CD4-positive, alpha-beta T cell (primary cell): Measurements from ENCODE around the gene NR3C1. TPM values are rescaled to one million over a fixed set of nuclear protein-coding genes. Genes with fewer than 3 reads are reported as not detected.

Experiments used
- ATAC-seq: fragments of 200-7000 bp; cut with Tn5 transposase; one replicate; pipeline ENCODE4 v1.10.0; 2022; ENCODE audit warnings: mild to moderate bottlenecking; ENCODE audit not compliant: poor library complexity
- CTCF ChIA-PET: fragments of 350-600 bp; sonication (Branson Sonifier 250); formaldehyde crosslinking; loops from one replicate; lab custom pipeline; 2021; ENCODE audit warnings: antibody characterized with exemption, inconsistent platforms; lab: Charles Lee
- POLR2A ChIA-PET: fragments of 350-600 bp; sonication (Branson Sonifier 250); formaldehyde crosslinking; loops from one replicate; lab custom pipeline; 2021; ENCODE audit warnings: antibody characterized with exemption, inconsistent platforms; lab: Charles Lee
- DNase-seq, 14 experiments: peaks; one replicate each; pipeline ENCODE4 v3.0.0-alpha.2; 2013 to 2020; ENCODE audit warnings: mixed read lengths in 2 of 14
- H3K27ac ChIP-seq, 2 donors: one replicate each; pipeline versions ENCODE4 v1.5.1 to v1.7.0; 2013; ENCODE audit warnings: low read length in 2 of 2, low read depth in 1 of 2, mild to moderate bottlenecking in 1 of 2
- H3K27me3 ChIP-seq, 2 experiments: 1 replicate in 1 of 2; 2 replicates in 1 of 2; pipeline versions ENCODE4 v1.6.1 to v1.7.0; 2013; ENCODE audit warnings: low read length in 2 of 2, control low read depth in 1 of 2, mild to moderate bottlenecking in 1 of 2, moderate library complexity in 1 of 2; ENCODE audit not compliant: insufficient read depth in 2 of 2, control insufficient read depth in 1 of 2
- H3K36me3 ChIP-seq: one replicate; pipeline ENCODE4 v1.6.1; 2013; ENCODE audit warnings: low read length, control low read depth; ENCODE audit not compliant: insufficient read depth
- H3K4me1 ChIP-seq: one replicate; pipeline ENCODE4 v1.6.1; 2013; ENCODE audit warnings: low read length, control low read depth; ENCODE audit not compliant: insufficient read depth
- H3K4me3 ChIP-seq: one replicate; pipeline ENCODE4 v1.5.1; 2013; ENCODE audit warnings: mild to moderate bottlenecking, low read length, moderate library complexity
- H3K9me3 ChIP-seq, 2 experiments: 1 replicate in 1 of 2; 2 replicates in 1 of 2; pipeline versions ENCODE4 v1.6.1 to v1.7.0; 2013; ENCODE audit warnings: low read length in 2 of 2, mild to moderate bottlenecking in 2 of 2, control low read depth in 1 of 2, moderate library complexity in 1 of 2; ENCODE audit not compliant: control insufficient read depth in 1 of 2, insufficient read depth in 1 of 2
- H3K27ac Mint-ChIP-seq: one replicate; pipeline ENCODE4 v1.8.0; 2020; ENCODE audit warnings: mixed read lengths
- H3K27me3 Mint-ChIP-seq: one replicate; pipeline ENCODE4 v1.8.0; 2021; ENCODE audit warnings: mixed read lengths
- H3K36me3 Mint-ChIP-seq: one replicate; pipeline ENCODE4 v1.8.0; 2021; ENCODE audit warnings: low read depth, mixed read lengths
- H3K4me1 Mint-ChIP-seq: one replicate; pipeline ENCODE4 v1.8.0; 2021; ENCODE audit warnings: low read depth, mixed read lengths
- H3K4me3 Mint-ChIP-seq: one replicate; pipeline ENCODE4 v1.8.0; 2020; ENCODE audit warnings: mild to moderate bottlenecking, mixed read lengths
- H3K9me3 Mint-ChIP-seq: one replicate; pipeline ENCODE4 v1.8.0; 2020; ENCODE audit warnings: mixed read lengths
- intact Hi-C, 2 experiments: fragments of 100-400 bp; cut with DNase I in 1 of 2; cut with micrococcal nuclease in 1 of 2; formaldehyde crosslinking; loops; one replicate each; pipeline versions ENCODE4 v1.15.1 to v1.9.0; 2023 to 2025; cut with DNase I, micrococcal nuclease
- total RNA-seq, 174 experiments: library from RNA in 2 of 174; stranded (reverse) in 2 of 174; gene quantifications; one replicate each; pipeline ENCODE4 v1.2.3 and lab custom pipeline; 2021 to 2026
- TF ChIP-seq, protein P1 (sequence below): fragments of 200-600 bp; IDR thresholded peaks from one replicate; pipeline ENCODE4 v1.8.0; 2022; ENCODE audit warnings: antibody characterized with exemption, mild to moderate bottlenecking

The NR3C1 gene
- total RNA-seq, 2 experiments from 2014 or later, result 168 to 191 TPM

GRCh38 chr5:143434261-143435209 lies 31.0 kb upstream of the NR3C1 start:
- H3K4me3 ChIP-seq, result peak overlapping the region; percentile 60
- ATAC-seq (peak; percentile 87), DNase-seq (peak; percentile 39 to 88 (median 52))
- H3K4me1 Mint-ChIP-seq, result peaks cover 73% of the 10 kb centered on the region
- H3K27ac Mint-ChIP-seq, result peak overlapping the region; percentile 93
- CTCF ChIA-PET, result interaction anchor here (0.7 to 4.6 kb wide), 6 partner anchors 11 to 753 kb away, joined by 3 to 23 read pairs (median 3); partner anchors contain the start of gene NR3C1
- no peaks in the 10 kb centered on the region for H3K9me3 Mint-ChIP-seq
- H3K27ac ChIP-seq, result peak overlapping the region; percentile 62 to 68
- peak overlapping the region; percentile 92 for H3K4me3 Mint-ChIP-seq
- peaks cover 34% of the 10 kb centered on the region for H3K4me1 ChIP-seq
- TF ChIP-seq, protein P1, sequence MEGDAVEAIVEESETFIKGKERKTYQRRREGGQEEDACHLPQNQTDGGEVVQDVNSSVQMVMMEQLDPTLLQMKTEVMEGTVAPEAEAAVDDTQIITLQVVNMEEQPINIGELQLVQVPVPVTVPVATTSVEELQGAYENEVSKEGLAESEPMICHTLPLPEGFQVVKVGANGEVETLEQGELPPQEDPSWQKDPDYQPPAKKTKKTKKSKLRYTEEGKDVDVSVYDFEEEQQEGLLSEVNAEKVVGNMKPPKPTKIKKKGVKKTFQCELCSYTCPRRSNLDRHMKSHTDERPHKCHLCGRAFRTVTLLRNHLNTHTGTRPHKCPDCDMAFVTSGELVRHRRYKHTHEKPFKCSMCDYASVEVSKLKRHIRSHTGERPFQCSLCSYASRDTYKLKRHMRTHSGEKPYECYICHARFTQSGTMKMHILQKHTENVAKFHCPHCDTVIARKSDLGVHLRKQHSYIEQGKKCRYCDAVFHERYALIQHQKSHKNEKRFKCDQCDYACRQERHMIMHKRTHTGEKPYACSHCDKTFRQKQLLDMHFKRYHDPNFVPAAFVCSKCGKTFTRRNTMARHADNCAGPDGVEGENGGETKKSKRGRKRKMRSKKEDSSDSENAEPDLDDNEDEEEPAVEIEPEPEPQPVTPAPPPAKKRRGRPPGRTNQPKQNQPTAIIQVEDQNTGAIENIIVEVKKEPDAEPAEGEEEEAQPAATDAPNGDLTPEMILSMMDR, result no peak
- H3K27me3 ChIP-seq, result no peaks in the 10 kb centered on the region
- no peaks in the 10 kb centered on the region for H3K27me3 Mint-ChIP-seq
- no peaks in the 10 kb centered on the region for H3K36me3 ChIP-seq
- intact Hi-C loops, result loop anchor here in 1 of 2 experiments (1.0 to 10.0 kb wide), 3 partner anchors 30 to 1060 kb away; no protein-coding TSS in a partner anchor
- H3K9me3 ChIP-seq, result no peaks in the 10 kb centered on the region
- POLR2A ChIA-PET, result interaction anchor here (0.6 to 5.1 kb wide), 19 partner anchors 8 to 755 kb away, joined by 3 to 250 read pairs (median 4); partner anchors contain the start of genes KCTD16, NR3C1 and YIPF5
- peaks cover 5% of the 10 kb centered on the region for H3K36me3 Mint-ChIP-seq

- ChIA-PET POLR2A (interaction anchor here (0.8 to 5.1 kb wide), 13 partner anchors 7 to 754 kb away, joined by 3 to 250 read pairs (median 7); partner anchors contain the start of genes KCTD16, NR3C1 and YIPF5), CTCF (interaction anchor here (1.1 to 4.6 kb wide), 7 partner anchors 7 to 754 kb away, joined by 3 to 23 read pairs (median 3); partner anchors contain the start of gene NR3C1)
- TF ChIP-seq, protein P1, result no peak
- Histone ChIP-seq H3K4me1 (peaks cover 34% of the 10 kb centered on the region), H3K4me3 (peak overlapping the region; percentile 60), H3K27ac (peak overlapping the region in 1 of 2 donors; percentile 68), H3K27me3 (no peaks in the 10 kb centered on the region), H3K36me3 (no peaks in the 10 kb centered on the region), H3K9me3 (no peaks in the 10 kb centered on the region)
- peak overlapping the region; percentile 93 for H3K27ac Mint-ChIP-seq
- H3K36me3 Mint-ChIP-seq, result peaks cover 5% of the 10 kb centered on the region
- peaks cover 74% of the 10 kb centered on the region for H3K4me1 Mint-ChIP-seq
- ATAC-seq (no peak), DNase-seq (peak in 3 of 14 experiments; percentile 6 to 29 (median 24))
- intact Hi-C loops, result loop anchor here (1.0 to 10.0 kb wide), 5 partner anchors 18 to 1059 kb away; no protein-coding TSS in a partner anchor
- no peaks in the 10 kb centered on the region for H3K27me3 Mint-ChIP-seq
- H3K9me3 Mint-ChIP-seq, result no peaks in the 10 kb centered on the region
- peak overlapping the region; percentile 92 for H3K4me3 Mint-ChIP-seq
These were observed 30.2 kb upstream of the NR3C1 start for GRCh38 chr5:143433670-143434069.

- H3K27ac ChIP-seq, result no peak overlapping the region
- ATAC-seq, result no peak
- H3K9me3 ChIP-seq, result no peaks in the 10 kb centered on the region
- CTCF ChIA-PET, result interaction anchor here (1.3 to 4.6 kb wide), 4 partner anchors 8 to 720 kb away, joined by 3 to 23 read pairs (median 3); partner anchors contain the start of gene NR3C1
- intact Hi-C loops, result loop anchor here (1.0 to 10.0 kb wide), 4 partner anchors 17 to 1058 kb away; no protein-coding TSS in a partner anchor
- POLR2A ChIA-PET, result interaction anchor here (1.4 to 5.1 kb wide), 4 partner anchors 20 to 430 kb away, joined by 5 to 250 read pairs (median 46); partner anchors contain the start of gene NR3C1
- TF ChIP-seq, protein P1, result no peak
- Mint-ChIP-seq H3K4me1 (peaks cover 76% of the 10 kb centered on the region), H3K9me3 (no peaks in the 10 kb centered on the region), H3K27me3 (no peaks in the 10 kb centered on the region), H3K27ac (peak overlapping the region; percentile 28), H3K4me3 (peak overlapping the region; percentile 35), H3K36me3 (peaks cover 5% of the 10 kb centered on the region)
- H3K36me3 ChIP-seq, result no peaks in the 10 kb centered on the region
- DNase-seq, result no peak
- no peak overlapping the region for H3K4me3 ChIP-seq
- H3K4me1 ChIP-seq, result peaks cover 34% of the 10 kb centered on the region
- no peaks in the 10 kb centered on the region for H3K27me3 ChIP-seq
These were observed 29.3 kb upstream of the NR3C1 start for GRCh38 chr5:143432658-143433239.
